HUES48 (cell line): ENCODE measurements around the gene SLC30A7.
A peak's percentile ranks its signal among the peaks of the same experiment; 100 is the strongest.

Experiments used
- H3K27ac ChIP-seq: one replicate; pipeline ENCODE4 v1.7.0; 2013; ENCODE audit warnings: low read depth, low read length, inconsistent platforms
- H3K27me3 ChIP-seq: 2 replicates; pipeline ENCODE4 v1.6.1; 2013; ENCODE audit warnings: mild to moderate bottlenecking, low read length; ENCODE audit not compliant: control insufficient read depth, insufficient read depth
- H3K36me3 ChIP-seq: 2 replicates; pipeline ENCODE4 v1.6.1; 2013; ENCODE audit warnings: low read length; ENCODE audit not compliant: control insufficient read depth, insufficient read depth
- H3K4me1 ChIP-seq: 2 replicates; pipeline ENCODE4 v1.6.1; 2013; ENCODE audit warnings: mild to moderate bottlenecking, low read length; ENCODE audit not compliant: control insufficient read depth, insufficient read depth
- H3K4me3 ChIP-seq: 2 replicates; pipeline ENCODE4 v1.5.1; 2013; ENCODE audit warnings: mild to moderate bottlenecking, low read depth, low read length
- H3K9ac ChIP-seq: 2 replicates; pipeline ENCODE4 v1.6.1; 2013; ENCODE audit warnings: mild to moderate bottlenecking, low read depth, low read length, moderate library complexity
- H3K9me3 ChIP-seq: 2 replicates; pipeline ENCODE4 v1.6.1; 2013; ENCODE audit warnings: low read length; ENCODE audit not compliant: control insufficient read depth, insufficient read depth

SLC30A7 gene

GRCh38 chr1:100891380-100891779, 4.5 kb upstream of the SLC30A7 start:
- Histone ChIP-seq H3K9me3 (peaks cover 22% of the 10 kb centered on the region), H3K4me3 (no peak overlapping the region), H3K27ac (no peak overlapping the region), H3K4me1 (0 out of 2 replicates have a peak, but pooled peaks cover 3% of the 10 kb centered on the region), H3K36me3 (peaks cover 36% of the 10 kb centered on the region), H3K27me3 (no peaks in the 10 kb centered on the region), H3K9ac (no peak overlapping the region)

- Histone ChIP-seq H3K27me3 (no peaks in the 10 kb centered on the region), H3K27ac (no peak overlapping the region), H3K9ac (no peak overlapping the region)
These were observed 3.3 kb upstream of the SLC30A7 start for GRCh38 chr1:100892554-100892953.

GRCh38 chr1:100893718-100894117, 2.2 kb upstream of the SLC30A7 start:
- Histone ChIP-seq H3K4me3 (peak overlapping the region; percentile 94), H3K4me1 (peaks cover 13% of the 10 kb centered on the region), H3K27ac (no peak overlapping the region), H3K9me3 (peaks cover 19% of the 10 kb centered on the region), H3K36me3 (peaks cover 39% of the 10 kb centered on the region), H3K27me3 (no peaks in the 10 kb centered on the region), H3K9ac (peak overlapping the region; percentile 84)

More at GRCh38 chr1:100892554-100892953, 3.3 kb upstream of the SLC30A7 start:
- Histone ChIP-seq H3K4me1 (peaks cover 13% of the 10 kb centered on the region), H3K4me3 (no peak overlapping the region), H3K9me3 (peaks cover 22% of the 10 kb centered on the region), H3K36me3 (peaks cover 33% of the 10 kb centered on the region)

- Histone ChIP-seq H3K4me3 (peak within 1 kb of the TSS; percentile 94), H3K27ac (peak within 1 kb of the TSS; percentile 98), H3K4me1 (peaks cover 13% of the 10 kb centered on the region), H3K36me3 (peaks cover 47% of the 10 kb centered on the region), H3K9ac (peak within 1 kb of the TSS; percentile 84), H3K27me3 (no peaks in the 10 kb centered on the region), H3K9me3 (peaks cover 15% of the 10 kb centered on the region)
These were observed 1.0 kb upstream of the SLC30A7 start, which contains the start of gene EXTL2 for GRCh38 chr1:100894603-100895539. EXTL2 (minus strand) TSS chr1:100894842; CDS start chr1:100888757, 6,085 bp downstream.

- Histone ChIP-seq H3K4me1 (peaks cover 13% of the 10 kb centered on the region), H3K9me3 (peaks cover under 1% of the 10 kb centered on the region; the same call in 1 of the 2 replicates), H3K36me3 (peaks cover 55% of the 10 kb centered on the region), H3K27ac (peak overlapping the region; percentile 98), H3K4me3 (peak overlapping the region; percentile 94), H3K9ac (peak overlapping the region; percentile 79), H3K27me3 (no peaks in the 10 kb centered on the region)
These were observed 642 bp downstream of the SLC30A7 start for GRCh38 chr1:100896481-100896982.

GRCh38 chr1:100902365-100902764, 6.5 kb downstream of the SLC30A7 start:
- Histone ChIP-seq H3K4me1 (peaks cover 2% of the 10 kb centered on the region; the same call in 1 of the 2 replicates), H3K27me3 (no peaks in the 10 kb centered on the region), H3K9ac (no peak overlapping the region), H3K36me3 (peaks cover 85% of the 10 kb centered on the region), H3K27ac (no peak overlapping the region), H3K4me3 (no peak overlapping the region), H3K9me3 (no peaks in the 10 kb centered on the region)

- H3K4me3 ChIP-seq: no peak overlapping the region
- no peaks in the 10 kb centered on the region for H3K4me1 ChIP-seq
- H3K27me3 ChIP-seq: no peaks in the 10 kb centered on the region
- no peak overlapping the region for H3K27ac ChIP-seq
- H3K36me3 ChIP-seq: peaks cover 84% of the 10 kb centered on the region
- H3K9ac ChIP-seq: no peak overlapping the region
- no peaks in the 10 kb centered on the region for H3K9me3 ChIP-seq
These were observed 7.9 kb downstream of the SLC30A7 start for GRCh38 chr1:100903777-100904176.

- no peak overlapping the region for H3K4me3 ChIP-seq
- no peaks in the 10 kb centered on the region for H3K9me3 ChIP-seq
- no peaks in the 10 kb centered on the region for H3K4me1 ChIP-seq
- peaks cover 84% of the 10 kb centered on the region for H3K36me3 ChIP-seq
- no peak overlapping the region for H3K9ac ChIP-seq
- H3K27me3 ChIP-seq: no peaks in the 10 kb centered on the region
- H3K27ac ChIP-seq: no peak overlapping the region
These were observed 8.6 kb downstream of the SLC30A7 start for GRCh38 chr1:100904528-100904927.

GRCh38 chr1:100905181-100905580, 9.3 kb downstream of the SLC30A7 start:
- peaks cover 84% of the 10 kb centered on the region for H3K36me3 ChIP-seq

GRCh38 chr1:100907887-100908286, 12.0 kb downstream of the SLC30A7 start:
- peaks cover 84% of the 10 kb centered on the region for H3K36me3 ChIP-seq
- H3K27ac ChIP-seq: no peak overlapping the region
- no peak overlapping the region for H3K9ac ChIP-seq
- H3K27me3 ChIP-seq: no peaks in the 10 kb centered on the region
- no peaks in the 10 kb centered on the region for H3K9me3 ChIP-seq
- H3K4me3 ChIP-seq: no peak overlapping the region
- no peaks in the 10 kb centered on the region for H3K4me1 ChIP-seq

More at GRCh38 chr1:100905181-100905580, 9.3 kb downstream of the SLC30A7 start:
- Histone ChIP-seq H3K27ac (no peak overlapping the region), H3K4me1 (no peaks in the 10 kb centered on the region), H3K4me3 (no peak overlapping the region), H3K9ac (no peak overlapping the region), H3K9me3 (no peaks in the 10 kb centered on the region), H3K27me3 (no peaks in the 10 kb centered on the region)

- peaks cover 91% of the 10 kb centered on the region for H3K36me3 ChIP-seq
- H3K4me3 ChIP-seq: no peak overlapping the region
- H3K27me3 ChIP-seq: no peaks in the 10 kb centered on the region
These were observed 13.1 kb downstream of the SLC30A7 start for GRCh38 chr1:100909018-100909417.

More at GRCh38 chr1:100909018-100909417, 13.1 kb downstream of the SLC30A7 start:
- no peak overlapping the region for H3K27ac ChIP-seq
- no peaks in the 10 kb centered on the region for H3K4me1 ChIP-seq
- H3K9me3 ChIP-seq: no peaks in the 10 kb centered on the region
- H3K9ac ChIP-seq: no peak overlapping the region
